DOHH2 (cell line): ENCODE data around the gene MDFIC.

Experiments used
- H3F3A ChIP-seq: fragments of 200-600 bp; sonication (generic), shearing (Covaris generic); 2 replicates; pipeline ENCODE4 v1.6.0; 2016; ENCODE audit warnings: antibody characterized with exemption, mild to moderate bottlenecking; ENCODE audit not compliant: control insufficient read depth, insufficient read depth
- H3K27ac ChIP-seq: fragments of 200-600 bp; sonication (generic); 2 replicates; pipeline ENCODE4 v1.5.1; 2014; ENCODE audit warnings: low read depth, mild to moderate bottlenecking, low read length, moderate library complexity
- H3K27me3 ChIP-seq: fragments of 200-600 bp; sonication (generic); 2 replicates; pipeline ENCODE4 v1.6.1; 2014; ENCODE audit warnings: mild to moderate bottlenecking, low read length, mixed read lengths; ENCODE audit not compliant: control insufficient read depth
- H3K36me3 ChIP-seq: fragments of 200-600 bp; sonication (generic); 2 replicates; pipeline ENCODE4 v1.6.1; 2014; ENCODE audit warnings: mild to moderate bottlenecking, low read length, moderate library complexity, mixed read lengths; ENCODE audit not compliant: control insufficient read depth
- H3K4me1 ChIP-seq: fragments of 200-600 bp; sonication (generic); 2 replicates; pipeline ENCODE4 v1.6.1; 2014; ENCODE audit warnings: mild to moderate bottlenecking, low read length, mixed read lengths; ENCODE audit not compliant: control insufficient read depth
- H3K4me2 ChIP-seq: fragments of 200-600 bp; sonication (generic); 2 replicates; pipeline ENCODE4 v1.6.0; 2014; ENCODE audit warnings: mild to moderate bottlenecking, low read length, moderate library complexity
- H3K4me3 ChIP-seq: fragments of 200-600 bp; sonication (generic); 2 replicates; pipeline ENCODE4 v1.5.1; 2014; ENCODE audit warnings: mild to moderate bottlenecking, low read length, mixed read lengths
- H3K79me2 ChIP-seq: fragments of 200-600 bp; sonication (generic); 2 replicates; pipeline ENCODE4 v1.6.1; 2014; ENCODE audit warnings: mild to moderate bottlenecking, low read length, mixed read lengths; ENCODE audit not compliant: control insufficient read depth
- H3K9me2 ChIP-seq: fragments of 200-600 bp; sonication (generic); replicated peaks from 2 replicates; pipeline ENCODE4 v1.6.1; 2014; ENCODE audit warnings: mild to moderate bottlenecking, low read length, mixed read lengths; ENCODE audit not compliant: control insufficient read depth
- H3K9me3 ChIP-seq: fragments of 200-600 bp; sonication (generic); 2 replicates; pipeline ENCODE4 v1.6.1; 2014; ENCODE audit warnings: antibody characterized with exemption, low read length, mixed read lengths; ENCODE audit not compliant: control insufficient read depth, insufficient read depth
- H4K20me1 ChIP-seq: fragments of 200-600 bp; sonication (generic); 2 replicates; pipeline ENCODE4 v1.6.0; 2014; ENCODE audit warnings: low read depth, mild to moderate bottlenecking, antibody characterized with exemption, low read length, moderate library complexity; ENCODE audit not compliant: control insufficient read depth, insufficient read depth
- EZH2phosphoT487 ChIP-seq: fragments of 200-600 bp; sonication (generic); IDR thresholded peaks from 2 replicates; pipeline ENCODE4 v1.6.1; 2017; ENCODE audit warnings: borderline replicate concordance, mild to moderate bottlenecking, antibody characterized with exemption, low read length, moderate library complexity, mixed read lengths
- TF ChIP-seq, protein P1 (sequence below): fragments of 200-600 bp; sonication (generic); IDR thresholded peaks from one replicate; pipeline ENCODE4 v1.5.1; 2014; ENCODE audit warnings: antibody characterized with exemption, mild to moderate bottlenecking, low read depth, low read length; ENCODE audit not compliant: poor library complexity, severe bottlenecking

MDFIC gene

DNA sequence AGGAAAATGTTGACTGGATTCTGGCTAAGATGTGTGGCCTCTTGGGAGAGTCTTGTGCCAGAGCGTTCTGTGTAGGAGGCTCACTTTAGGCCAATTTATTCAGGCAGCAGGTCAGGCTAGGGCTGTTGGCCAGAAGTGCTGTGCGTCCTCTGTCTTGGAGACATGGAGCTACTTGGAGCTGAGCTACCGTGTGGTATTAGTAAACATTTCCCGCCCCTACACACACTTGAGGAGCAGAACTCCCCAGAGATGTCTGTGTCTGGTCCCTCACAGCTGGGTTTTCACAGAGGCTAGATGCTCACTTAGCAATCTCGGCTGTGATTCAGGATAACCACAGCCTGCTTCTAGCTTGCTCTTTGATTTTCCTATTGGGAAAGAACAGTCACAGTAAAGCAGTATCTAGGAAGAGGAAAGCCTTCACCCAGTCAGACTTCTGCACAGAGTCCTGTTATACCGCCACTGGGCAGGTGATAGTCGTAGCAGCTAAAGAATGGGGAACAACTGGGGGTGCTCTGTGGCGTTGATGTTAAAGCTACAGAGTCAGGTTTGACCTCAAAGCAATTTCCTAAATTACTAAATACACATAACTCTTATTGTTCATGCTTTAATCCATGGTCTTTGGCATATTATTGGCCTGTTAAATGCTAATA lies 86.7 kb downstream of the MDFIC start:
- Histone ChIP-seq H3K36me3 (no peaks in the 10 kb centered on the region), H3K4me3 (no peak overlapping the region), H3K4me1 (peaks cover 14% of the 10 kb centered on the region), H3F3A (no peaks in the 10 kb centered on the region), H3K79me2 (no peaks in the 10 kb centered on the region), H3K27me3 (no peaks in the 10 kb centered on the region), H3K9me3 (no peaks in the 10 kb centered on the region), H3K9me2 (no peaks in the 10 kb centered on the region), H3K27ac (no peak overlapping the region), H3K4me2 (peak overlapping the region; percentile 15), H4K20me1 (no peaks in the 10 kb centered on the region)
- TF ChIP-seq EZH2phosphoT487 = no peak
- TF ChIP-seq, protein P1, sequence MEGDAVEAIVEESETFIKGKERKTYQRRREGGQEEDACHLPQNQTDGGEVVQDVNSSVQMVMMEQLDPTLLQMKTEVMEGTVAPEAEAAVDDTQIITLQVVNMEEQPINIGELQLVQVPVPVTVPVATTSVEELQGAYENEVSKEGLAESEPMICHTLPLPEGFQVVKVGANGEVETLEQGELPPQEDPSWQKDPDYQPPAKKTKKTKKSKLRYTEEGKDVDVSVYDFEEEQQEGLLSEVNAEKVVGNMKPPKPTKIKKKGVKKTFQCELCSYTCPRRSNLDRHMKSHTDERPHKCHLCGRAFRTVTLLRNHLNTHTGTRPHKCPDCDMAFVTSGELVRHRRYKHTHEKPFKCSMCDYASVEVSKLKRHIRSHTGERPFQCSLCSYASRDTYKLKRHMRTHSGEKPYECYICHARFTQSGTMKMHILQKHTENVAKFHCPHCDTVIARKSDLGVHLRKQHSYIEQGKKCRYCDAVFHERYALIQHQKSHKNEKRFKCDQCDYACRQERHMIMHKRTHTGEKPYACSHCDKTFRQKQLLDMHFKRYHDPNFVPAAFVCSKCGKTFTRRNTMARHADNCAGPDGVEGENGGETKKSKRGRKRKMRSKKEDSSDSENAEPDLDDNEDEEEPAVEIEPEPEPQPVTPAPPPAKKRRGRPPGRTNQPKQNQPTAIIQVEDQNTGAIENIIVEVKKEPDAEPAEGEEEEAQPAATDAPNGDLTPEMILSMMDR = no peak

DNA sequence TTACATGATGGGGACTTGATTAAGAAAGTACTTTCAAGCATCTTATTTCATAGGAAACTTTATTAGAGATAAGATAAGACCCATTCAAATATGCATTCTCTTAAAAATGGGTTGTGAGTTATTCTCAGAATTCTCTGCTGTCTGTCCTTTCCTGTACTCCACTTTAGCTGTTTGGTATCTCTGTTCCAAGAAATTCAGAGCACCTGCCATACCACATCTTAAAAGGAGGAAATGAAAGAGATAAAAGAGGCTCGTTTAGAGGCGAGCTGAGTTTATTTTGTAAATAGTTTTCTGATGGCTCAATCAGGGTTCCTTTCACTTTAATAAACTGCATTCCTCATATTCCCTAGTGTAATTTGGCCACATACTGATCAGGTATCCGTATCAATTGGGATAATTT lies 87.2 kb downstream of the MDFIC start:
- no peaks in the 10 kb centered on the region for H3K79me2 ChIP-seq
- H3K9me2 ChIP-seq = no peaks in the 10 kb centered on the region
- H4K20me1 ChIP-seq = no peaks in the 10 kb centered on the region
- H3K36me3 ChIP-seq = no peaks in the 10 kb centered on the region
- H3K4me1 ChIP-seq = peaks cover 14% of the 10 kb centered on the region
- TF ChIP-seq EZH2phosphoT487 = no peak
- TF ChIP-seq, protein P1 = no peak
- peak overlapping the region; percentile 15 for H3K4me2 ChIP-seq
- no peak overlapping the region for H3K27ac ChIP-seq
- H3K4me3 ChIP-seq = no peak overlapping the region
- H3F3A ChIP-seq = no peaks in the 10 kb centered on the region
- no peaks in the 10 kb centered on the region for H3K9me3 ChIP-seq
- no peaks in the 10 kb centered on the region for H3K27me3 ChIP-seq

DNA sequence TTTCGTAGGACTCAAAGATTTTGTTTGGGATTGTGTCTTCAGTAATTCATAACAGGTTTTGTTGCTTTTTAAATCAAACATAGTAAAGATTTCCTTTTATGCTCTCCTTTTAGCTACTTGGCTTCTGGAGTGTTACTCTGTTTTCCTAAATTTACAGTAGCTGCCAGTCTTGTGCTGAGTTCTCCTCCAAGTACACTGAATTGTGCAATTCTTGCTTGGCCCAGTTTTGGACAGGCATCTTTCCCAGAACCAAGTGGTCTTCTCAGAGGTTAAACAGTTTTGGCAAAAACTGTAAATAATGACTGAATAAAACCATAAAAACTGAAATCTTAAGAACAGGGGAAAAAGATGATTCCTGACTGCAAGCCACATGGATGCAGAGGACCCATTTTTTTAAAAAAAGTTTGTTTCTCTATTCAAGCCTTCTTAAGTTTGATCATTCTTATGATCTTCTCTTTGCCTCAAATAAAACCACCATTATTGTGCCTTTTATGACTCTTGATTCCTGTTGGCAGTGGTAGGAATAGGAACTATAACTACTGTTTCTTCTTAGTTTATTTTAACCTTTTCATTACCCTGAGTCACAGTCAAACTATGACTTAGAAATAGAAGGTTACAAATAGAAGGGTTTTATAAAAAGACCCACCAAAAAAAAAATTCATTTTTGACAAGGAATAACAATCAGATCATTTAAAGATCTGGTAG lies 88.0 kb downstream of the MDFIC start:
- no peaks in the 10 kb centered on the region for H3K36me3 ChIP-seq
- no peak overlapping the region for H3K4me3 ChIP-seq
- H3K79me2 ChIP-seq = no peaks in the 10 kb centered on the region
- no peak overlapping the region for H3K27ac ChIP-seq
- no peaks in the 10 kb centered on the region for H4K20me1 ChIP-seq
- TF ChIP-seq, protein P1 = no peak
- TF ChIP-seq EZH2phosphoT487 = no peak
- H3K27me3 ChIP-seq = no peaks in the 10 kb centered on the region
- no peaks in the 10 kb centered on the region for H3K9me2 ChIP-seq
- peaks cover 14% of the 10 kb centered on the region for H3K4me1 ChIP-seq
- H3F3A ChIP-seq = no peaks in the 10 kb centered on the region
- H3K4me2 ChIP-seq = no peak overlapping the region
- H3K9me3 ChIP-seq = no peaks in the 10 kb centered on the region
